ENCODE measurements around the gene FBXO8. TPM values are rescaled to one million over a fixed set of nuclear protein-coding genes. Genes with fewer than 3 reads are reported as not detected.

The FBXO8 gene
- total RNA-seq, result 27.4 and 30.1 TPM in 2 replicates

GRCh38 chr4:174283507-174284471 lies at the start of gene FBXO8, which contains the start of gene CEP44:
Gene FBXO8 (minus strand): TSS chr4:174283667. CDS start chr4:174263092, 20,575 bp downstream.
Gene CEP44 (plus strand): TSS chr4:174283911. CDS start chr4:174299122, 15,211 bp downstream.

Other genes with a start within 250 kb of the FBXO8 start
- 14.3 and 23.1 TPM in 2 replicates for gene CEP44, start 244 bp upstream of the FBXO8 start, total RNA-seq
- 0.37 and 5.5 TPM in 2 replicates for gene HPGD, start 238.8 kb upstream of the FBXO8 start, total RNA-seq

Data from subcutaneous preadipocyte (primary cell).